ENCODE data around the gene GYPC.

The GYPC gene

GRCh38 chr2:126739141-126739540, 83.2 kb downstream of the GYPC start:
- no peak for DNase-seq

GRCh38 chr2:126744640-126745039, 88.7 kb downstream of the GYPC start:
- DNase-seq = no peak

Measured in activated CD4-positive, CD25-positive, alpha-beta regulatory T cell (primary cell).